MM.1S (cell line): Measurements from ENCODE around the gene DAAM1.

Source experiments
- DNase-seq: peaks from one replicate; pipeline ENCODE4 v3.0.0-alpha.2; 2015
- H2AFZ ChIP-seq: fragments of 300-600 bp; sonication (generic); 2 replicates; pipeline ENCODE4 v1.6.0; 2016; ENCODE audit warnings: antibody characterized with exemption, low read length
- H3F3A ChIP-seq: fragments of 300-600 bp; sonication (generic); 2 replicates; pipeline ENCODE4 v1.6.1; 2016; ENCODE audit warnings: mild to moderate bottlenecking, antibody characterized with exemption, low read length, moderate library complexity, mixed read lengths; ENCODE audit not compliant: insufficient read depth
- H3K27ac ChIP-seq: fragments of 300-600 bp; sonication (generic); 2 replicates; pipeline ENCODE4 v1.5.1; 2016; ENCODE audit warnings: mild to moderate bottlenecking, low read length
- H3K27me3 ChIP-seq: fragments of 300-600 bp; sonication (generic); replicated peaks from 2 replicates; pipeline ENCODE4 v1.6.0; 2016; ENCODE audit warnings: low read length; ENCODE audit not compliant: insufficient read depth
- H3K36me3 ChIP-seq: fragments of 300-600 bp; sonication (generic); replicated peaks from 2 replicates; pipeline ENCODE4 v1.6.1; 2016; ENCODE audit warnings: mild to moderate bottlenecking, low read length, mixed read lengths; ENCODE audit not compliant: insufficient read depth
- H3K4me1 ChIP-seq: fragments of 300-600 bp; sonication (generic); 2 replicates; pipeline ENCODE4 v1.6.1; 2016; ENCODE audit warnings: low read length, mixed read lengths
- H3K4me2 ChIP-seq: fragments of 300-600 bp; sonication (generic); 2 replicates; pipeline ENCODE4 v1.6.0; 2016; ENCODE audit warnings: low read depth, low read length
- H3K4me3 ChIP-seq: fragments of 300-600 bp; sonication (generic); 2 replicates; pipeline ENCODE4 v1.5.1; 2016; ENCODE audit warnings: low read length, mixed read lengths
- H3K79me2 ChIP-seq: fragments of 300-600 bp; sonication (generic); 2 replicates; pipeline ENCODE4 v1.6.1; 2016; ENCODE audit warnings: mixed run types, low read length, mixed read lengths
- H3K9ac ChIP-seq: fragments of 300-600 bp; sonication (generic); 2 replicates; pipeline ENCODE4 v1.6.1; 2016; ENCODE audit warnings: low read length, mixed read lengths
- H3K9me2 ChIP-seq: fragments of 300-600 bp; sonication (generic); replicated peaks from 2 replicates; pipeline ENCODE4 v1.6.1; 2016; ENCODE audit warnings: mild to moderate bottlenecking, low read length, mixed read lengths; ENCODE audit not compliant: insufficient read depth
- H3K9me3 ChIP-seq: fragments of 300-600 bp; sonication (generic); replicated peaks from 2 replicates; pipeline ENCODE4 v1.6.1; 2016; ENCODE audit warnings: mild to moderate bottlenecking, low read length, mixed read lengths; ENCODE audit not compliant: insufficient read depth
- H4K20me1 ChIP-seq: fragments of 300-600 bp; sonication (generic); 2 replicates; pipeline ENCODE4 v1.6.1; 2016; ENCODE audit warnings: mild to moderate bottlenecking, low read length, moderate library complexity, mixed read lengths; ENCODE audit not compliant: insufficient read depth
- CTCF ChIP-seq: fragments of 300-600 bp; sonication (generic); IDR thresholded peaks from 2 replicates; pipeline ENCODE4 v1.5.1; 2016; ENCODE audit warnings: antibody characterized with exemption, low read length, mixed read lengths
- EZH2 ChIP-seq: fragments of 300-600 bp; sonication (generic); optimal IDR thresholded peaks from 2 replicates; pipeline ENCODE3; 2017; ENCODE audit warnings: low read depth, mild to moderate bottlenecking, antibody characterized with exemption, low read length, mixed read lengths
- EZH2phosphoT487 ChIP-seq: fragments of 300-600 bp; sonication (generic); IDR thresholded peaks from 2 replicates; pipeline ENCODE4 v1.6.1; 2018; ENCODE audit warnings: antibody characterized with exemption, low read length

Gene DAAM1

GRCh38 chr14:59302313-59302712 is 113.8 kb downstream of the DAAM1 start:
- Histone ChIP-seq H3K9me3 (no peaks in the 10 kb centered on the region), H2AFZ (no peak overlapping the region), H3K79me2 (no peaks in the 10 kb centered on the region)

GRCh38 chr14:59303216-59303615 is 114.7 kb downstream of the DAAM1 start:
- DNase-seq, result no peak
- Histone ChIP-seq H4K20me1 (no peaks in the 10 kb centered on the region), H3K4me3 (no peak overlapping the region), H3K9me2 (no peaks in the 10 kb centered on the region), H3K9me3 (no peaks in the 10 kb centered on the region), H3K4me2 (no peak overlapping the region), H2AFZ (no peak overlapping the region), H3K9ac (no peak overlapping the region), H3K79me2 (no peaks in the 10 kb centered on the region), H3K27ac (no peak overlapping the region), H3K27me3 (no peaks in the 10 kb centered on the region), H3F3A (peaks cover 5% of the 10 kb centered on the region; the same call in 1 of the 2 replicates), H3K36me3 (no peaks in the 10 kb centered on the region), H3K4me1 (peaks cover 20% of the 10 kb centered on the region)
- TF ChIP-seq EZH2phosphoT487 (no peak), EZH2 (no peak), CTCF (no peak)

More at GRCh38 chr14:59302313-59302712, 113.8 kb downstream of the DAAM1 start:
- Histone ChIP-seq H3K27ac (no peak overlapping the region), H3K27me3 (no peaks in the 10 kb centered on the region), H3K4me2 (no peak overlapping the region), H3K36me3 (no peaks in the 10 kb centered on the region), H3K9ac (no peak overlapping the region), H4K20me1 (no peaks in the 10 kb centered on the region), H3K9me2 (no peaks in the 10 kb centered on the region), H3K4me1 (peaks cover 25% of the 10 kb centered on the region), H3K4me3 (no peak overlapping the region), H3F3A (peaks cover 5% of the 10 kb centered on the region; the same call in 1 of the 2 replicates)
- no peak for TF ChIP-seq CTCF
- TF ChIP-seq EZH2, result no peak
- no peak for TF ChIP-seq EZH2phosphoT487
- DNase-seq, result no peak

GRCh38 chr14:59305231-59305630 is 116.8 kb downstream of the DAAM1 start:
- TF ChIP-seq EZH2phosphoT487 (no peak), EZH2 (no peak), CTCF (no peak)
- no peaks in the 10 kb centered on the region for H3K36me3 ChIP-seq
- DNase-seq, result no peak
- peaks cover 5% of the 10 kb centered on the region; the same call in 1 of the 2 replicates for H3F3A ChIP-seq
- H3K4me1 ChIP-seq, result peaks cover 17% of the 10 kb centered on the region
- H3K9ac ChIP-seq, result no peak overlapping the region
- H3K79me2 ChIP-seq, result no peaks in the 10 kb centered on the region
- H3K4me2 ChIP-seq, result no peak overlapping the region
- no peaks in the 10 kb centered on the region for H3K27me3 ChIP-seq
- H3K4me3 ChIP-seq, result no peak overlapping the region
- no peaks in the 10 kb centered on the region for H3K9me2 ChIP-seq
- H3K9me3 ChIP-seq, result no peaks in the 10 kb centered on the region
- no peak overlapping the region for H3K27ac ChIP-seq
- H4K20me1 ChIP-seq, result no peaks in the 10 kb centered on the region
- no peak overlapping the region for H2AFZ ChIP-seq
